Activated CD4-positive, alpha-beta T cell treated with anti-CD3 and anti-CD28 coated beads, Interleukin-2, amount 50 U/mL, for 24 hours (primary cell): ENCODE data around the gene HLCS.
"Not testable (repeated sequence)": the region's sequence is repeated elsewhere in the genome, so short reads cannot be mapped to it uniquely, and the experiment has no call there.

Experiments used
- DNase-seq, 2 donors: peaks; one replicate each; pipeline ENCODE4 v3.0.0-alpha.2; 2020; ENCODE audit warnings: low read depth in 1 of 2, low spot score in 1 of 2

The HLCS gene

DNA sequence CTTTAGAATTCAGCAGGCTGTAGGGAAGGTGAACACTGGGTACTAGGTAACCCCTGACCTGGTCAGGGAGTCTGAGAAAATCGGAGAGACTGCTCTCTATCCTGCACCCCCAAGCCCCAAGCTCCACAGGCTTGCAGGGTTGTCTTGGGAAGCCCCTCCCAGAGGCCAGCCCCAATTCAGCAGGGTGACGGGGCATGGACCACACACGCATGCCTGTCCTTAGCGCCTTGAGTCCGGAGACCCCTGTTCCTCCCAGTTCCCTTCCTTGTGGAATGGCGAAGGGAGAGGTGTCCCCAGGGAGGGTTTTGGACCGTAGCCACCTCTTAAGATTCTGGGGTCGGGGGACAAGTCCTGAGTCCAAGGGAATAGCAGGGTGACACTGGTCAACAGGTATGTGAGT, 116.1 kb downstream of the HLCS start:
- no peak for DNase-seq

DNA sequence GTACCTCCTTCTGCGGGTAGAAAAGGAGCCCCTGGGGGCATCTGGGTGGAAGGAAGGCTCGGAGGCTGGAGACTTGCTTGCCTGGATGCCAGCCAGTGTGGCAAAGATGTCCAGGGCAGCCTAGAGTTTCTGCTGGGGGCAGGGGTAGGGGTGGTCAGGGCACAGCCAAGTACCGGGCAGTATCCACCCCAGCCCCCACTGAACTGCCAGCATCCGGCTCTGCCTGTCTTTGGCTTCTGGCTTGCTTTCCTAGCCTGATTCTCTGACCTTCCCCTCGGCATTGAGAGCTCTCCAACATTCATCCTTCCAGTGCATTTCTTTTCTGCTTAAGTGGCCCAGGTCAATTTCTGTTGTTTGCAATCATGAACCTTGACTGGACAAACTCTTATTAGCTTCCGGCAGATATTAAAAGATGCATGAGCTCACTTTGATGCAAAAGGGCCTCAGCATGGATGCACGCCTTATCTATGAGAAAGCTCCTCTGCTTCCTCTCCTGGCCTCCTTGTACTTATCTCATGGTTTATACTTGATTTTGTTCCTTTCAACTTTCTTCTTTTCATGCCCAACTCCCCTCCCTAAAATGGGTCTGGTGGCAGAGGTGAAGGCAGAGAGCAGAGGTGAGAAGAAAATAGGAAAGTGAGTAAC, 116.9 kb downstream of the HLCS start:
- DNase-seq = no peak

DNA sequence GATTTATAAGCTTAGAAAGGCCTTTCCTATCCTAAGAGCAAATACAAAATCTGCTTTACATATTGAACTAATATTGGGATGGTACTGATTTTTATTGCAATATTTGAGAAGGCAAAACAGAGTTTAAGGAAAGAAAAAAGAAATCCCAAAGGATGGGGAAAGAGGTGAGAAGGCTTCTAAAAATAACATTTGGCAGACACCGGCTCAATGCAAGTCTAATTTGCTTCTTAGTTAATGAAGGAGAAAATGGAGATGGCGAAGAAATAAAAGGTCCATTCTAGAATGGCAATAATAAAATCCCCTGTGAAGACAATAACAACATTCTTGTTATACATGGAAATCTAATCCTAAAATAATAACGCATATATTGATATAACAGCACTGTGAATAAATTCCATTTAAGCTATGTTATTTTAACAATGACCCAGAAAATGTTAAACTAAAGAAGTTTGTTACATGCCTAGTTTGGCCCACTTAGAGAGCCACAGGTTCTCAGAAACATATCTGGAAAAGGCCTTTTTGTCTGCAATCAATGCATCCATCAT, 117.7 kb downstream of the HLCS start:
- DNase-seq = no peak

DNA sequence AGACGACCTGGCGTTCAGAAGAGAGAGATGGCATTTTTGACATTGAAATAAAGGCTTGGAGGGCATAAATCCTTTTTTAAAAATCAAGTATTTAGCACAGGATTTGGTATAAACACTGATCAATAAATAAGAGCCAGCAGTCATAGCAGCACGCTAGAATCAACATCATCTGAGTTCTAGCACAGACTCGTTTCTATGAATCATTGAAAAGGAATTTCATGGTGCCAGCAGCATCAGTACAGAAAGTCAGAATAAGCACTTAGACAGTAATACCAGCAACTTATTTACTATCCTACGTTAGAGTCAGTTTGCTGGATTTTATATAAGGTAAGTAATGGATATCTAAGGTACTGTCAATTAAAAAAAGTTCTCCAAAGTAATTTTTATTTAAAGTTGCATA, 119.3 kb downstream of the HLCS start:
- no peak for DNase-seq

DNA sequence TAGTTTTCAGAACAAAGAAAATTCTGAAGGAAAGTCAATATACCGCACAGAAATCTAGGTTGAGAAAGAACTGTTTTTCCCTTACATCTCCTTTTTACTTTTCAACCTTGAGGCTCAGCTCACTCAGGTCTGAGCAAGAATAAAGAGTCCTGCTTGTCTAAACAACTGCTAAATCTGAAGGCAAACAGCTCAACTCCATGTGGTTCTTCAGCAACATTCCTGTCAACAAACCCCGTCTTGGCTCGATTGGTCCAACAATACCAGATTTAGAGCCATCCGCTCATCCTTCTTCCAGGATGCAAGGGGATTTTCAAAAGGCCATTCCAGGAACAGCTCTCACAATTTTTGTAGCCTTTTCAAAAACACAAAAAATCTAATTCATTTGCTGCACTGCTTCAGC, 119.8 kb downstream of the HLCS start:
- DNase-seq = no peak

DNA sequence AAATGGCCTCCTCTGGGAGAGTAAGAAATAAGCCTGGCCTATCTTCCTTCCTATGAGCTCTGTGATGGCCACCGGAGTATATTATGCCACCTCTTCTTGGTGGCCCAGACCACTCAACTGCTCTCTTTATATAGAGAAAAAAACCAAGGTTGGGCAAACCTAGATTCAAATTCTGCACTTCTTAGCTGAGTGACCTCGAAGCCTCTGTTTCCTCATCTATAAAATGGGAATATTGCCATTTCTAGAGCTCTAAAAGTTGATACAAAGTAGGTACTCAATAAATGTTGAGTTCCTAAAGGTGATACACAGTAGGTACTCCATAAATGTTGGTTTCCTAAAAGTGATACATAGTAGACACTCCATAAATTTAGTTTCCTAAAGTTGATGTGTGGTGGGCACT, 120.7 kb downstream of the HLCS start:
- DNase-seq = no peak

DNA sequence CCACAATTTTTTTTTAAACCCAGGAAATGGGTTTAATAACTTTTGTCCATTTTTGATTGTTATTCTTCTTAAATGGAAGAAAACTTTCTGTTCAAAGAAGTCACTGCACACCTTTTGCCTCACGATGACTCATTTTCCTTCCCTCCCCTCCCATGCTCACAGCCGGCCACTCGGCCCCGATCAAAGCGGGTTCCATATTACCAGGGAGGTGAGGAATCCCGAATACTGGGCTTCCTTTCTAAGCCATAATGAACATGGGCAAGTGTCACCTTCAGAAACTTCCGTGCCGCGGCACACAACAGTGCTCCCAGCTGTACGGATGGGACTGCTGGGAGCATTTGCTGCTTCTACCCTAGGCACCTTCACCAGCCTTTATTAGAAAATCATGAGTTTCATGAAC, 121.4 kb downstream of the HLCS start:
- DNase-seq = no peak

DNA sequence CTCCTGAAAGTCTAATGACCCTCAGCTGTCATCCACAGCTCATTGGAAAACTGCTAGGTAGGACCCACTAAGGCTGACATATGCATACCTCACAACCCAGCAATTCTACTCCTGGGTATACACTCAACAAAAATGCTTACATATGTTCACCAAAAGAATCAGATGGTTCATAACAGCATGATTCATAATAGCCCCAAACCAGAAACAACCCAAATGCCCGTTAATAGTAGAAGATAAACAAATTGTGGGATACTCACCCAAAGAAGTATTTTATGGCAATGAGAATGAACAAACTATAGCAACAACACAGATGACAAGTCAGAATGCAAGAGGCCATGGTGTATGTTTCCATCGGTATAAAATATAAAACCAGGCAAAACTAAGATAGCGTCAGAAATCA, 124.6 kb downstream of the HLCS start:
- no peak for DNase-seq

DNA sequence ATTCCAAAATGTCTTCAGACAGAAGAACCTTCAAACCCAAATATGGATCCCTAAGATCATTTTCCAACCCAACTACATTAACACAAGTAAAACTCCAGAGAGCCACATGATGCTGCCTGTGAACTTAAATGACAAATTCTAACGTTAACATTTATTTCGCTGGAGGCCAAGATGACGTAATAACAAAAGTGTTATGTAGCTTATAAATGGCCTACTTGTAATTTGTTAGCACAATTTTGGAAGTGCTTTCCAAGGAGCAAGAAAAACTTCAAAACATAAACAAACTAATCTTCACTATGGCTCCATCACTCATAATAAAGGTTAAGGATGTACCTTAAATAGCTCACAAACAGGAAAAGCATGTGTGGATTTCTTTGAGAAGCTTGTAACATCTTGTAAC, 126.7 kb downstream of the HLCS start:
- DNase-seq = no peak

DNA sequence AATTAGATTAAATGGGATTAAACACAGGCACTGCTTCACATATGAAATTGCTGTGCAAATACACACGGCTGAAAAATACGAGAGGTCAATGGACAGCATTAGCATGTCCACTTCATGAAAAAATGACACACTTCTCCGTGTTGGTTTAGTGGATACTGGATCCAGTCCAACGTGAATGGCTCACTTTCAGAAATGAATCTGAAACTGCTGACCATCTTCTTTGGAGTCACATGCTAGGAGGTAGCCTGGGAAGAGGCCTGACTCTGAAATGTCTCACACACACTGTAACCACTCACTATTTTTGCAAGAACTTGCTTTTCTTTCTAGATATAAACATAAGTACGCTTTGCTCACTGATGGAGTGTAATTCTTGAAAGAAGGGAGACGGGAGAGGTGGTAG, 127.3 kb downstream of the HLCS start:
- no peak for DNase-seq

DNA sequence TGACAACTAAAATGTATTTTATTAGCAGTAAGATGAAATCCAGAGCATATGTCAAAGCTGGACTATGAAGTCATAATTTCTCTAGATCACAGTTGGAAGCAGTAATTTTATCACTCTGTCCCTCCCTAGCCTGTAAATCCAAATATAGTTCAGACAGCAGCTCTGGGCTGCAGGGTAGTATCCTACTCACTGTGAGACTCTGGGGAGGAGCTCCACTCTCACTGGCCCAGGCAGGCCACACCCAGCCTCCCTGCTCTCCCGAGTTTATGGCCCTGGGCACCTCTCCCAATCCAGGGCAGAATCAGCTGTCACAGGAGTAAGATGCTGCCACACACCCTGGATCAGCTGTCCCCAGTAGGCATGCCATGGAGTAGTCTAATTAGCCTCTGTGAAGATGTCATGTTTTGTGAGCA, 131.1 kb downstream of the HLCS start:
- no peak for DNase-seq

DNA sequence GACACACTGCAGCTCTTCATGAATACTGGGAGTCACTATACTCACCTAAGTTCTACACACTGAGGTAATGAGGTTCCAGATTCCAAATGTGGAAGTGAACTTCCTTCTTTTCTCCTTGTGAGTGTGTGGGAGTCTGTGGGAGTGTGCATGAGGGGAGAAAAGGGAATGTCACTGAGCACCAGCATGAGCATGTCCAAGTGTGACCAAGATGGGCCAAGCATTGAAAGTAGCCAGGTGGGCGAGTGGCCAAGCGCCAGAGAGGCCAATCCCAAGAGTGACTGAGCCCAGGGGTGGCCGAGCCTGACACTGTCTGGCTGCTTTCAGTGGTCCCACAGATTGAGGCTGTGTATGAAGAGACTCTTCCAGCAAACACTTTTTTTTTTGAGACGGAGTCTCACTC, 132.3 kb downstream of the HLCS start:
- no peak for DNase-seq

DNA sequence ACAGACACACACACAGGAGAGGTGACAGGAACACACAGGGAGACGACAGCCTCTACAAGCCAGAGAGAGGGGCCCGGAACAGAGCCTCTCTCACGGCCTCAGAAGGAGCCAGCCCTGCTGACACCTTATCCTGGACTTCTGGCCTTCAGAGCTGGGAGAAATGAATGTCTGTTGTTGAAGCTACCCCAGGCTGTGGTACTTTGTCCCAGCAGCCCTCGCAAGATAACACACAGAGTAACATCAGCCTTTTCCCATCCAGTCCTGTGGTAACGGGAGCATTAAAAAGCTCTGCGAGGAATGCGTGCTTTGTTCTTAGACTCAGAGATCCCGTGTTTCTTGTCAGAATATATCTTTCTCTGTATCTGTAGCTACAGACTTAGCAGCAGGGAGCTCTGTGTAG, 136.4 kb downstream of the HLCS start:
- no peak for DNase-seq

DNA sequence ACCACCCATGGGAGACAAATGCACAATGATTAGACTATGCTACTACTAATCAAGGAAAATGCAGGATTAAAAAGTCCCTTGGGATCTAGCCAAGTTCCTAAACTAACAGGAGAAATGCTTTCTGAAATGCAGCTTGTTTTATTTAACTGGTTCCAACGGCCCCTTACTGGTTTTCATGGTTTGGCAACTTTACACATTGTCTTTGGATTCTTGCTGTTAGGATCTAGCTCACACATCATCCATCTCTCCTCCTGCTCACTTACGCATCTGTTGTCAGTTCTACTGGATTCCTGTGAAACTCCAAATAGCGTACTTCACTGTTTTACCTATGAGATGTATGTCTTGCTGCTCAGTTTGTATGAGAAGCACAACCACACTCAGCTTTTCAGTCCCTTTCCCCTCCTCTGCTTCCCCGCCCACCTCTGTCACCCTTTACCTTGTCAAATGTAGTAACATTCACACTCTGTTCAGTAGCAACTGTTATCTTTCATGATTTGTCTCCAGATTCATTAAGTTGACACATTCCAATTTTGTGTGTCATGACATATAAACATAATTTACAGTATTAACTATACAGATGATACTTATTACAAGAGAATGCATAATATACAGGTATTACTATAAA, 137.5 kb downstream of the HLCS start:
- no peak for DNase-seq

DNA sequence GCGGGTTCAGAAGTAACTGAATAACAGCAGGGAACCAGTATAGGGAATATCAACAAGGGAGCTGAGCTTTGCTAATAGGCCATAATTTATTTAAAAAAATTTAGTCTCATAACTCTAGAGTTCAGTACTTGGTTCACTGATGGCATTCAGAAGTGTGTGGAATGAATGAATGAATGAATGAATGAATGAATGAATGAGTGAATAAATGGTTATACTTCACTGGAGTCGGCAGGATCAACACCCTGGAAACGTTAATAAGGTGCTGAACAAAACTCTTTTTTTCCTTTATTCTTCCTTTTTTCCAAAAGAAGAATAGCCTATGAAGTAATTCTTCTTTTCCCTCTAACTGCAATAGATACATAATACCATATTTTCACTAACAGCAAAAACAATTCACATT, 138.3 kb downstream of the HLCS start:
- DNase-seq = no peak

DNA sequence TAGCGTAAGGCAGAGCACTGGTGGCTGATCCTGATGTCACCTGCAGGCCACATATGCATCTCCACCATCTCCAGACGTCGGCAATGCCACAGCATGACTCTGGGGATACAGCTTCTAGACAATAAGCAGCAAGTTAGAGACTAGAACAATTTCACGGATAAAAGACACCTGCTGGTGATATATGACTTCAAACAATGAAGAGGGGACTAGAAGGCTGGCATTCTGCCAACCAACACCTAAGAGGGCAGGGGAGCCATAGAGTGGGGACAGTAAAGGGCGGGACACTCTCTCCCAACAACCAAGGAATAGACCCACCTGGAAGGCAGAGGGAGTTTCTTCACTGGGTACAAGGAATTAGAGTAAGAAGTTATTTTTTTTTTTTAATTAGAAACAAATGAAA, 140.8 kb downstream of the HLCS start:
- DNase-seq = no peak

DNA sequence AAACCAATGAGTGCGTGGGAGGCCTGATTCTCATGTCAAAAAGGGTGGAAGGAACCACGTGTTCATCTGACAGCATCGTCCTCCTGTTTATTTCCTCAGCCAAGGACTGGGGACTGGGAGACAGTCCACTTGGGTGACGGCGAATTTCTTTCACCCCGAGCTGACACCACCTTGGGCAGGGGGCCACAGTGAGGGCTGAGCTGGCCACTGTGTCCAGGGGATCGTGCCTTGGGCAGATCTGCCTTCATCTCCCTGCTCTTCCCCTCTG, 145.5 kb downstream of the HLCS start:
- no peak for DNase-seq

DNA sequence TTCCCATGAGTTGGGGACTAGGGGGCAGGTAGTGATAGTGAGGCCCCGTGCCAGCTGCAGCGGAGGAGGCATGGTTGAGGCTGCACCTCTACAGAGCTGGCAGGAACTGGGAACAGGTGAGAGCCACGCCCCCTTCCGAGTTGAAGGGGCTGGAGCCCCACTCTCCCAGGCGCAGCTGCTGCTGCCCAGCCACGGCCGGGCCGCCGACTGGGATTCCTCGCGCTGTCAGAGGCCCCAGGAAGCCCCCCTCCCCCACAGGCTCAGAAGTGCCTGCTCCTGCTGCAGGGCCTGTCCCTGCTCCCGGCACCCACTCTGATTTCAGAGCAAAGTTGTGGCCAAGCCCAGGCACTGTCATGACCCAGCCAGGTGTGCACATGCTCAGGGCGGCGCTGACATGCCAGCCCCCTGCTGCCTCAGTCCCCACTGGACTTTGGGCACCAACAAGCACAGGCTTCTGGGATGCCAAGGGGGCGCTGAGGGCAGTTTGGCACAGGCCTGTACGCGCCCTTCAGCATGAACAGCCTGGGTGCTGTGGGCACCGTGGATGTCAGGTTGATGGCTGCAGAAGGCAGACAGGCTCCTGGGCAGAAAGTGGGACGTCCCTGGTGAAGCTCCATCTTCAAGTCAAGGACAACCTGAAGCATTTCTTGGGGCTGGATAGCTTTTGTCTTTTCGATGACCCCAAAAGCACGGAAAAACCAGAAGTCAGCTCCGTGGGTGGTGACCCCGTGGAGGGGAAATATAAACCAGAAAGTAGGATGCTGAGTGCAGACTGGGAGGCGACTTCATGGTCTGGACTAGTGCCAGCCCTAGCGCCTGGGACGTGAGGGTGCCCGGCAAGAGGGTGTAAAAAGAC, 146.1 kb downstream of the HLCS start:
- no peak for DNase-seq

DNA sequence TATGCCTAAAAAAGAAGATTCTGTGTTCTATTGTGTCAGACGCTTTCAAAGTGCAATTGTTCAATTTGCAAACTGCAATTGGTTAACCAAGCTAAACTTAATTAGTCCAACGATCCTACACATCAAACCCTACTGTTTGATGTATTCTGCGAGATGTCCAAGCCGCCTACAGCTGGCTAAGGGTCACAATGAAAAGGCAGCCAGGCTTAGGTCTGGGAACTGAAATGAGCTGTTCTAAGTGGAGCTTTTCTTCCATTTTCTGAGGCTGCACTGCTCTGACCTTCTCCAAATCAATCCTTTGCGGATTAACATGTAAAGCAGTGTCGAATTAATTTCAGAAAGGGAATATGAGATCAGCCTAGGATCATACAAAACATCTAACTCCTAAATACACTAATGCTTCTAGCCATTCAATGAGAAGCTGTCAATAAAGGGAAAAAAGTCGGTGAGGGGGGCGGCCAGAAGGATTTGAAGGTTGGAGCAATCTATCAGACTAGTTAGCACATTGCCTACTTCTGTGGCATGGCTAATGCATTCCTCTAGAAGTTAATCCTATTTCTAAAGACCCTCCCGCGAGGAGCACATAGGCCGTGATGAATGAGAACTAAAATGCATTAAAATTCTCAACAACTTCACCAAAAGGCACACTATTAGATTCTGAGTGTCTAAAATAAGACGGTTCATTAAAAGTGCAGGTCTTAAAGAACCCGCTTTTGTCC, 148.6 kb downstream of the HLCS start:
- no peak for DNase-seq

DNA sequence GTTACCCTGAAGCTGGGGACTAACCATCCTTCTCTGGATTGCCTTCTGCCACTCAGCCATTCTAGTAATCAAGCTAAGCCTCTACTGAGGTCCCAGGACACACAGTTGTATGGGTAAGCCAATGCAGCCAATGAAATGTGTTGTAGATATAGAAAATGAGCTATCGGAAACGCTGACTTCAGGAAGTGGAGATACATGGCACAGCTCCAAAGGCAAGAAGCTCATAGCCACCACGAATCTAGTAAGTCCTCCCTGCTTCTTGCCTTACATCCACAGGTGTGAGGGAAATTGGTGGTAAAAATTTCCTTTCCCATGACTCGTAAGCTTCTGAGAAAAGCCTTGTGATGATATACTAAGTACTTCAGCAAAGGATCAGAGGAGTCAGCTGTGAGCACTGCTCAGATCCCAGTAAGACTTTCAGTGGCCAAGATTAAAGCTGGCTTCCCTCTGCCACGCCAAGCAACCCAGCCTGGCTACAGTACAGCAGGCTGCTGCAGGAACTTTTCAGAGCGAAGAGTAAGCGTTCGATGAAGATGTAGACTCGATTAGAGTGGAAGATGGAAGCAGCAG, 149.8 kb downstream of the HLCS start:
- no peak for DNase-seq

DNA sequence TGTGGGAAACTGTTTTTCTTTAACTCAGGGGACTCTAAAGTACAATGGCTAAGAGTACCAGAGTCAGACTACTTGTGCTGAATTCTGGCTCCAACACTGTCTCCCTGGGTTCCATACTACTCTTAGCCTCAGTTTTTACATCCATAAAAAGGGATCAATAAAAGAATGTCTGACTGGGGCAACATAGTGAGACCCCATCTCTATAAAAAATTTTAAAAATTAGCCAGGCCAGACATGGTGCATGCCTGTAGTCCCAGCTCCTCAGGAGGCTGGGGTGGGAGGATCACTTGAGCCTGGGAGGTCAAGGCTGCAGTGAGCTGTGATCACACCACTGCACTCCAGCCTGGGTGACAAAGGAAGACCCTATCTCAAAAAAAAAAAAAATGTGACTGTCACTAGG, 150.4 kb downstream of the HLCS start:
- DNase-seq = not testable (repeated sequence)
